GM23338 (cell line): ENCODE measurements around the gene FMN2.

Experiments used
- CREB1 ChIP-seq: fragments of 250-450 bp; sonication (Bioruptor Pico); IDR thresholded peaks from 2 replicates; pipeline ENCODE4 v1.5.0; 2020; ENCODE audit warnings: low read depth, mild to moderate bottlenecking, moderate library complexity
- CTCF ChIP-seq, 2 experiments: fragments of 200-600 bp in 1 of 2; sonication (generic) in 1 of 2; conservative IDR thresholded peaks; 2 replicates each; pipeline versions ENCODE4 v1.5.1 to v1.6.1; 2016 to 2017; ENCODE audit warnings: antibody characterized with exemption in 2 of 2, low read depth in 2 of 2, mild to moderate bottlenecking in 2 of 2, moderate library complexity in 1 of 2
- EZH2 ChIP-seq: fragments of 200-600 bp; sonication (generic); IDR thresholded peaks from one replicate; pipeline ENCODE4 v1.8.0; 2017; ENCODE audit warnings: antibody characterized with exemption, mild to moderate bottlenecking, low read depth; ENCODE audit not compliant: unreplicated experiment
- EZH2phosphoT487 ChIP-seq: fragments of 200-600 bp; sonication (generic); IDR thresholded peaks from one replicate; pipeline ENCODE4 v1.8.1; 2018; ENCODE audit warnings: antibody characterized with exemption; ENCODE audit not compliant: unreplicated experiment
- JUNB ChIP-seq: IDR thresholded peaks from one replicate; pipeline ENCODE4 v1.6.1; 2016; ENCODE audit warnings: antibody characterized with exemption; ENCODE audit not compliant: unreplicated experiment
- NANOG ChIP-seq: IDR thresholded peaks from 2 replicates; pipeline ENCODE4 v1.6.1; 2016; ENCODE audit warnings: antibody characterized with exemption, borderline replicate concordance
- POLR2AphosphoS5 ChIP-seq: IDR thresholded peaks from 2 replicates; pipeline ENCODE4 v1.6.1; 2016; ENCODE audit warnings: antibody characterized with exemption, low read depth
- REST ChIP-seq: IDR thresholded peaks from one replicate; pipeline ENCODE4 v1.6.1; 2018; ENCODE audit warnings: antibody characterized with exemption; ENCODE audit not compliant: unreplicated experiment
- STAT1 ChIP-seq: IDR thresholded peaks from one replicate; pipeline ENCODE4 v1.6.1; 2016; ENCODE audit warnings: antibody characterized with exemption; ENCODE audit not compliant: unreplicated experiment
- ZNF114 ChIP-seq: fragments of 250-450 bp; sonication (Bioruptor Pico); IDR thresholded peaks from 2 replicates; pipeline ENCODE4 v1.5.0; 2020; ENCODE audit warnings: mild to moderate bottlenecking, moderate library complexity
- ZNF331 ChIP-seq: fragments of 250-450 bp; sonication (Bioruptor Pico); IDR thresholded peaks from 2 replicates; pipeline ENCODE4 v1.5.0; 2020; ENCODE audit warnings: low read depth, mild to moderate bottlenecking, moderate library complexity
- ZNF462 ChIP-seq: fragments of 250-450 bp; sonication (Bioruptor Pico); IDR thresholded peaks from 2 replicates; pipeline ENCODE4 v1.5.0; 2020; ENCODE audit warnings: mild to moderate bottlenecking, moderate library complexity

- no peak for TF ChIP-seq CTCF (conservative IDR thresholded peaks at IDR 0.05; ENCODE audit: low read depth in 2 of 2)
- no peak for TF ChIP-seq POLR2AphosphoS5
- TF ChIP-seq CREB1 (CRISPR knock-in tag), result no peak
- TF ChIP-seq EZH2, result no peak
- TF ChIP-seq STAT1, result no peak
- TF ChIP-seq EZH2phosphoT487, result no peak
- TF ChIP-seq REST, result no peak
- no peak for TF ChIP-seq JUNB
- no peak for TF ChIP-seq ZNF462 (CRISPR knock-in tag)
- TF ChIP-seq ZNF331 (CRISPR knock-in tag), result no peak
- no peak for TF ChIP-seq ZNF114
- no peak for TF ChIP-seq NANOG
These were observed 80.2 kb downstream of the FMN2 start for GRCh38 chr1:240171907-240172306.
